ENCODE results near the gene MANF. TPM values are rescaled to one million over a fixed set of nuclear protein-coding genes. Genes with fewer than 3 reads are reported as not detected.
A peak's percentile ranks its signal among the peaks of the same experiment; 100 is the strongest.
"Not testable (repeated sequence)": the region's sequence is repeated elsewhere in the genome, so short reads cannot be mapped to it uniquely, and the experiment has no call there.

Gene MANF
- total RNA-seq, 1 donor, result 68.3 TPM

DNA sequence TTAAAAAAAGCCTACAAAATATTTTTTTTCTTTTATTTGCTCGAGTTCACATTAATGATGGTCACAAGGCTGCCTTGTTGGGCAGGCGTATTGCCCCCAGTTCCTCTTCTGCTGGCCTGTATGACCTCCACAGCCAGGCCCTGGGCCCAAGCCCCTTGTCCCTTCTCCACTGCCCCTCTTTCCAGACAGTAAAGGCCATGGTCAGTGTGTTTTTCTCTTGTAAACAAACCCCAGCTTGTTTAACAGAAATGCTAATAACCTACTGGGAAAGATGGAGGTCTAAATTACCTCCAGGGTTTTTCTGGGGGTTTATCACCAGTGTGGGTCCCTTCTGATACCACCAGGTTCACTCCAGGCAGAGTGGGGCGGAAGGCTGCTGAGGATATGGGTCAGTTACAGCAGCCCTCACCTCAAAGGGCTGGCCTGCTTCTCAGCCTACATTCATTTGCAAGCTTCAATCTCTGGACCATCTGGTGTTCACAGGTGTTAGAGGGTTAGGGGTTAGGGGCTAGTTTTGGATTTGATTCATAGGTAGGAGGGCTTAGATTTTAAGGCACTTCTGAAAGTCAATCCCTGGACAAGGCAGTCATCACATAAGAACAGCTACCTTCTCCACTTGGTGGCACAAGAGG, 2.0 kb upstream of the MANF start:
- DNase-seq (ENCODE audit: low read depth), result no peak
- H3K4me3 ChIP-seq (ENCODE audit: low read depth, low read length), result peak overlapping the region; percentile 38
- TF ChIP-seq, protein P1, sequence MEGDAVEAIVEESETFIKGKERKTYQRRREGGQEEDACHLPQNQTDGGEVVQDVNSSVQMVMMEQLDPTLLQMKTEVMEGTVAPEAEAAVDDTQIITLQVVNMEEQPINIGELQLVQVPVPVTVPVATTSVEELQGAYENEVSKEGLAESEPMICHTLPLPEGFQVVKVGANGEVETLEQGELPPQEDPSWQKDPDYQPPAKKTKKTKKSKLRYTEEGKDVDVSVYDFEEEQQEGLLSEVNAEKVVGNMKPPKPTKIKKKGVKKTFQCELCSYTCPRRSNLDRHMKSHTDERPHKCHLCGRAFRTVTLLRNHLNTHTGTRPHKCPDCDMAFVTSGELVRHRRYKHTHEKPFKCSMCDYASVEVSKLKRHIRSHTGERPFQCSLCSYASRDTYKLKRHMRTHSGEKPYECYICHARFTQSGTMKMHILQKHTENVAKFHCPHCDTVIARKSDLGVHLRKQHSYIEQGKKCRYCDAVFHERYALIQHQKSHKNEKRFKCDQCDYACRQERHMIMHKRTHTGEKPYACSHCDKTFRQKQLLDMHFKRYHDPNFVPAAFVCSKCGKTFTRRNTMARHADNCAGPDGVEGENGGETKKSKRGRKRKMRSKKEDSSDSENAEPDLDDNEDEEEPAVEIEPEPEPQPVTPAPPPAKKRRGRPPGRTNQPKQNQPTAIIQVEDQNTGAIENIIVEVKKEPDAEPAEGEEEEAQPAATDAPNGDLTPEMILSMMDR (IDR thresholded peaks at IDR 0.05; ENCODE audit: insufficient read depth, low read length), result no peak

DNA sequence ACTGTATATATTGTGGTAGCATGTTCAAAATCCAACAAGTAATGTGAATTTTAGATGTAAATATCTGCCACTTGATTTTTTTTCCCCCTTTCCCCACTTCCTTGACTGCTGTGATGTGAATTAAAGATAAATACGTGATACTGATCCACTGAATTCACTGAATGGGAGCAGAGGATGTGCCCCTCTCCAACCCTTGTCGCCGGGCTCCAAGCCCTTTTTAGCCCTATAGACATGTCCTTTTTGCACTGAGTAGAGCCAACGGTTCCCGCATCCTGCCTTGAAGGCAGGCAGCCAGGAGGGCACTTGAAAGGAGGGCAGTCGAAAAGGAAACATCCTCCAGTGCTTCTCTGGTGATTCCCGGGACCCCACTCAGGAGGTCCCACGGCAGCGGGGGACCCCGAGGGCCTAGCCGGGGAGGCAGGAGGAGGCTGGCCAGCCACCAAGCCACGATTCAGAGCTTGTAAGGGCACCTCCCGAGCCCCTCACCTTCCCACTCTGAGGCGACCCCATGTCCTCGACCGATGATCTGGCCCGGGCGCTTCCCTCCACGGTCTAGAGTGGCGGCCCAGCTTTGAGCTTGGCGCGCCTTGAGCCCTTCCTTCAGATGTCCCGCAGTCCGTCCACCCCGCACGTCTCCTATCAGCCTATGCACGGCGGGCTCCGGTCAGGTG, 901 bp upstream of the MANF start:
- no peak for DNase-seq (ENCODE audit: low read depth)
- peak overlapping the region; percentile 92 for H3K4me3 ChIP-seq (ENCODE audit: low read depth, low read length)
- TF ChIP-seq, protein P1 (IDR thresholded peaks at IDR 0.05; ENCODE audit: insufficient read depth, low read length), result no peak

DNA sequence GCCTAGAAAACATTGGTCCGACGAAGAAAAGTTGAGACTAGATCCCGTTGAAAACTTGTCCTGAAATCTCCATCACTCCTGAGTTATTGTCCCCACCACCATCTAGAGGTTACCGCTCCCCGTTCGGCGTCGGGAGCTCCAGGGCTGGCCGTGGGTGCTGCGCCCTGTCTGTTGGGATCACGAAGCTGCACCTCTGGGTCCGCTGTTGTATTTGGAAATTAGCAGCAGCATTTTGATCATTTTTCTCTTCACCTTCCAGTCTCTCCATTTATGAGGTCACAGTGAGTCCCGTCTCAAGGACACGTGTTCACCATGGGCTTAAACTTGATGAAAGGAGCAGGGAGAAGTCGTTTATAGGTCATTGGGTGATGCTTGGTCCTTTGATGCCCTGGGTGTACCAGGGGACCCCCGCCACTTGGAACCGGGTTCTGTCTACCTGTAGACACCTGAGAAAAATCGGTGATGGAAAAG, 565 bp downstream of the MANF start:
- DNase-seq (ENCODE audit: low read depth), result no peak
- peak overlapping the region; percentile 78 for H3K4me3 ChIP-seq (ENCODE audit: low read depth, low read length)
- TF ChIP-seq, protein P1 (IDR thresholded peaks at IDR 0.05; ENCODE audit: insufficient read depth, low read length), result peak; percentile 13

DNA sequence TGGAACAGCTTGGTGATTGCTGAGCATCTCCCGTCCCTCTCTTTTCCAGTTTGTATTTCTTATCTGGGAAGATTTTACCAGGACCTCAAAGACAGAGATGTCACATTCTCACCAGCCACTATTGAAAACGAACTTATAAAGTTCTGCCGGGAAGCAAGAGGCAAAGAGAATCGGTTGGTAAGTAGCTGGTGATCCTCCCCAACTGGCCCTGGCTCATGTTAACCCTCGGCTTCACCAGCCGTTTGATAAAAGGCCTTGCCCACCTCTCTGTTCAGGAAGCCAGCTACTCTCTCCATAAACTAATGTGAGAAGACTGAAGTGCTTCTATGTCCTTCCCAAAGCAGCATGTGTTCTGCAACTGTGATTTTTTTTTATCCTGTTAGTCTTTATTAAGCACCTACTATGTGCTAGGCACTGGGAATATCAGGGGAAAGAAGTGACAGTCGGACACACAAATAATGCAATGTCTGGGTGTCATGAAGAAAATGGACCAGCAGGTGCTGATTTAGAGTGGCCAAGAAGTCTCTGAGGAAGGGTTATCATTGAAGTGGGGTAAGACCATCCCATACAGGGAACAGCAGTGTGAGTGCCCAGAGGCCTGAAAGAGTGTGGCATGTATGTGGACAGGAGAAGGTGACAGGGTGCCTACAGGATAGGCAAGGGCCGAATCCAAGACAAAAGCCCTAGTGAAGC, 1.2 kb downstream of the MANF start:
- H3K4me3 ChIP-seq (ENCODE audit: low read depth, low read length), result peak overlapping the region; percentile 78
- DNase-seq (ENCODE audit: low read depth), result no peak
- TF ChIP-seq, protein P1 (IDR thresholded peaks at IDR 0.05; ENCODE audit: insufficient read depth, low read length), result no peak

DNA sequence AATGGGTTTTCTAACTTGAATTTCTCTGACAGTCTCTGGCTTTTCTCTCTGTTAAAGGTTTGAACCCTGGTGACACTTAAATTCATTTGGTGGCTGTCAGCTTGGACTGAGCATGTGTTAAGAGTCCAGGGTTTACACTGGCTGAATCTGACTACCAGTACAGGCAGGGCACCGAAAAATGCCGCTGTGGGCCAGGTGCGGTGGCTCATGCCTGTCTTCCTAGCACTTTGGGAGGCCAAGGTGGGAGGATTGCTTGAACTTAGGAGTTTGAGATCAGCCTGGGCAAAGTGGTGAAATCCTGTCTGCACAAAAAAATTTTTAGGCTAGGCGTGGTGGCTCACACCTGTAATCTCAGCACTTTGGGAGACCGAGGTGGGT, 1.8 kb downstream of the MANF start:
- H3K4me3 ChIP-seq (ENCODE audit: low read depth, low read length), result peak overlapping the region; percentile 78
- no peak for DNase-seq (ENCODE audit: low read depth)
- TF ChIP-seq, protein P1 (IDR thresholded peaks at IDR 0.05; ENCODE audit: insufficient read depth, low read length), result no peak

DNA sequence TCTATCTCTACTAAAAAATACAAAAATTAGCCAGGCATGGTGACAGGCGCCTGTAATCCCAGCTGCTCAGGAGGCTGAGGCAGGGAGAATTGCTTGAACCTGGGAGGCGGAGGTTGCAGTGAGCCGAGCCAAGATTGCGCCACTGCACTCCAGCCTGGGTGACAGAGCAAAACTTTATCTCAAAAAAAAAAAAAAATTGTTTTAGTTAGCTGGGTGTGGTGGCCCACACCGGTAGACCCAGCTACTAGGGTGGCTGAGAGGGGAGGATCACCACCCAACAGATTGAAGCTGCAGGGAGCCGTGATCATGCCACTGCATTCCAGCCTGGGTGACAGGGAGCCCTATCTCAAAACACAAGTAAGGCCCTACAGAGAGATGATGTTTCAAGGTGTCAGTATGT, 2.2 kb downstream of the MANF start:
- peak overlapping the region; percentile 17 for H3K4me3 ChIP-seq (ENCODE audit: low read depth, low read length)
- not testable (repeated sequence) for DNase-seq (ENCODE audit: low read depth)

Measured in fibroblast of the aortic adventitia (primary cell).